ENCODE measurements around the gene UNC5B.

UNC5B gene

GRCh38 chr10:71212318-71213126 is at the start of gene UNC5B:
TSS of gene UNC5B (plus strand) at chr10:71212570. CDS start at chr10:71212986, 416 bp downstream.
- Mint-ChIP-seq H3K9me3 (no peaks in the 10 kb centered on the region), H3K4me3 (peak within 1 kb of the TSS; percentile 65), H3K27ac (no peak within 1 kb of the TSS), H3K36me3 (no peaks in the 10 kb centered on the region), H3K27me3 (peaks cover 27% of the 10 kb centered on the region), H3K4me1 (peaks cover 3% of the 10 kb centered on the region)
- ATAC-seq (ENCODE audit: low read depth) (peak; percentile 71), DNase-seq (ENCODE audit: low spot score in 2 of 2) (peak; percentile 9 to 29)

GRCh38 chr10:71173466-71173865 is 38.9 kb upstream of the UNC5B start:
- no peaks in the 10 kb centered on the region for H3K36me3 Mint-ChIP-seq

GRCh38 chr10:71176661-71177060 is 35.7 kb upstream of the UNC5B start:
- DNase-seq (ENCODE audit: low spot score in 2 of 2) = no peak
- Mint-ChIP-seq H3K27ac (no peak overlapping the region), H3K27me3 (peaks cover 4% of the 10 kb centered on the region), H3K4me1 (no peaks in the 10 kb centered on the region), H3K4me3 (no peak overlapping the region), H3K36me3 (no peaks in the 10 kb centered on the region), H3K9me3 (no peaks in the 10 kb centered on the region)
- ATAC-seq (ENCODE audit: low read depth) = no peak

More at GRCh38 chr10:71173466-71173865, 38.9 kb upstream of the UNC5B start:
- Mint-ChIP-seq H3K27ac (no peak overlapping the region), H3K4me1 (no peaks in the 10 kb centered on the region), H3K9me3 (no peaks in the 10 kb centered on the region), H3K4me3 (no peak overlapping the region), H3K27me3 (peaks cover 2% of the 10 kb centered on the region)
- DNase-seq (ENCODE audit: low spot score in 2 of 2) (no peak), ATAC-seq (ENCODE audit: low read depth) (no peak)

DNA sequence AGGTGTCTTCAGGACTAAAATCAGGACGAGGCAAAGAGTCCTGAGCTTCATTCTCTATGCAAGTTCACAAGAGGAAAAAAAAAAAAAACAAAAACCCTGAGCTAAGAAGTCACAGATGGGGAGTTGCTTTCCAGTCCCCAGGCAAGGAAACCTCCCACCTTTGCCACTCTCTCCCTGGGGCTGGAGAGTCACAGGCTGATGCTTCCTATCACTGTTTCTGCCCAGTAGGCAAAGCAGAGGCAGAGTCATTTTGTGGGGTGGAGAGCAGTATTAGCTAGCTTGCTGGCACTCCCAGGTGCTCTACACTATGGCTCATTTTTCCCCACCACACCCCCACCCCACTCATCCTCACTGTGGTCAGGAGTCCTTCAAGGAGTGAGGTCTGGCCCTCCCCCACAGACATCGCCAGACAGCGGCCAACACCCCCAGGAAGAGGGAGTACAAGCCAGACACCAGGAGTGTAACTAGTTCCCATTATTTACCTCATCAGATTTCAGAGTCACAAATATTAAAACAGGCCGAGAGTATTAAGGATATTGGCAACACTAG is 34.6 kb upstream of the UNC5B start:
- H3K4me1 Mint-ChIP-seq = no peaks in the 10 kb centered on the region
- no peak overlapping the region for H3K27ac Mint-ChIP-seq
- no peak for DNase-seq (ENCODE audit: low spot score in 2 of 2)
- H3K27me3 Mint-ChIP-seq = peaks cover 6% of the 10 kb centered on the region
- no peaks in the 10 kb centered on the region for H3K9me3 Mint-ChIP-seq
- H3K4me3 Mint-ChIP-seq = no peak overlapping the region
- no peaks in the 10 kb centered on the region for H3K36me3 Mint-ChIP-seq
- no peak for ATAC-seq (ENCODE audit: low read depth)

- Mint-ChIP-seq H3K27me3 (peaks cover 8% of the 10 kb centered on the region), H3K36me3 (no peaks in the 10 kb centered on the region), H3K27ac (no peak overlapping the region), H3K4me3 (no peak overlapping the region), H3K4me1 (no peaks in the 10 kb centered on the region), H3K9me3 (no peaks in the 10 kb centered on the region)
- DNase-seq (ENCODE audit: low spot score in 2 of 2) (no peak), ATAC-seq (ENCODE audit: low read depth) (no peak)
These were observed 33.5 kb upstream of the UNC5B start for GRCh38 chr10:71178880-71179279.

DNA sequence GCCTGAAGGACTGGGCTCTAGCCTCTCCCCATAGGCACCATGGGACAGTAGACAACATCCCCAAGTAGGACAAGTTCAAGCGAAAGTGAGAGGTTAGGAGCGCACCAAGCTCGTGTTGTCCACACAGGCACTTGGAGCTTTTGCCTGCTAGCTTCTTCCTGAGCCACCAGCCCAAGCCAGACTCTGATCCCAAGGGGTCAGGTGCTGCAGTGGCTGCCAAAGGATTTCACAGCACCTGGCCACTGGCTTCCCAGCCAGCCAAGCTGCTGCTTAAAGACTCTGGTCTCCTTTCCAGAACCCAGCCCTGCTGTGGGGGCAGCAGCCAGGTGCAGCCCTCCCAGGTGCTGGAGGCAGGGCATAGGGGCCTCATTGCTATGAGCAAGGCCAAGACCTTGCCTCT is 33.0 kb upstream of the UNC5B start:
- no peak for ATAC-seq (ENCODE audit: low read depth)
- Mint-ChIP-seq H3K27me3 (peaks cover 8% of the 10 kb centered on the region), H3K4me1 (no peaks in the 10 kb centered on the region), H3K4me3 (no peak overlapping the region), H3K9me3 (no peaks in the 10 kb centered on the region), H3K27ac (no peak overlapping the region), H3K36me3 (no peaks in the 10 kb centered on the region)
- no peak for DNase-seq (ENCODE audit: low spot score in 2 of 2)

DNA sequence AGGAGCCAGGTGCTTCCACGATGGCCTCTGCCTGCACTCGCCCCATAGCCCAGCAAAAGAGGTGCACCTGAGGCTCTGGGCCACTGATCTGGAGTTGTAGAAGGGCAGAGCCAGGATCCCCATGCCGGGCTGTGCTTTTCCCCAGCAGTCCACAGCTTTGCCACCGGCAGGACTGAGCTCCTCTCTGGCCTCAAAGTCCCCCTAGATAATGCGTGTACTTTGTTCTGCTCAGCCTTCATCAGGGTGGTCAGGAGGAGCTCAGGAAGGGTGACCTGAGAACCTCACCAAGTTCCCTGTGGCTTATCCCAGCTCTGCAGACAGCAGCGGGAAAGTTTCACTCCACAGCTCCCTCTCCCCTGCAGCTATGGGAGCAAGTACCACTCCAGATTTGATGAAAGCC is 27.9 kb upstream of the UNC5B start:
- DNase-seq (ENCODE audit: low spot score in 2 of 2) (no peak), ATAC-seq (ENCODE audit: low read depth) (no peak)
- Mint-ChIP-seq H3K27me3 (peaks cover 5% of the 10 kb centered on the region), H3K4me3 (no peak overlapping the region), H3K9me3 (no peaks in the 10 kb centered on the region), H3K4me1 (no peaks in the 10 kb centered on the region), H3K27ac (no peak overlapping the region), H3K36me3 (no peaks in the 10 kb centered on the region)

- H3K27ac Mint-ChIP-seq = no peak overlapping the region
- DNase-seq (ENCODE audit: low spot score in 2 of 2) (no peak), ATAC-seq (ENCODE audit: low read depth) (no peak)
- no peaks in the 10 kb centered on the region for H3K9me3 Mint-ChIP-seq
- H3K4me1 Mint-ChIP-seq = no peaks in the 10 kb centered on the region
- H3K27me3 Mint-ChIP-seq = peaks cover 5% of the 10 kb centered on the region
- H3K4me3 Mint-ChIP-seq = no peak overlapping the region
- no peaks in the 10 kb centered on the region for H3K36me3 Mint-ChIP-seq
These were observed 27.2 kb upstream of the UNC5B start for GRCh38 chr10:71185209-71185608.

- ATAC-seq (ENCODE audit: low read depth) (no peak), DNase-seq (ENCODE audit: low spot score in 2 of 2) (no peak)
- peaks cover 13% of the 10 kb centered on the region for H3K27me3 Mint-ChIP-seq
These were observed 25.2 kb upstream of the UNC5B start for GRCh38 chr10:71187197-71187596.

DNA sequence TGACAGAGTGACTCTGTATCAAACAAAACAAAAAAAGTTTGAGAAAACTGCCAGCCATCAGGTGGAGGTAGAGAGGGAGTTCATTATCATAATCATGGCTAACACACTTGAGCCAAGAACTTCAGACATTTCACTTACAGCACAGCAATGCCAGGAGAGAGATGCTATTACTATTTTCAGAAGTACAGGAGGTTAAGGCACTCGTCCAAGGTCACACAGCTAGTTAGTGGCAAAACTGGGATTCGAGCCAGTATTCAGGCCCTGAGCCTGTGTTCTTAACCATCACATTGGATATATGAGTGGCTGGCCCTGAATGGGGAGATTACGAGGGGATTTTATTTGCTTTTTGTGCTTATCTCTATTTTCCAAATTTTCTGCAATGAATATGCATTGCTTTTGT is 24.8 kb upstream of the UNC5B start:
- Mint-ChIP-seq H3K27me3 (peaks cover 13% of the 10 kb centered on the region), H3K36me3 (no peaks in the 10 kb centered on the region), H3K4me3 (no peak overlapping the region), H3K9me3 (no peaks in the 10 kb centered on the region), H3K27ac (no peak overlapping the region), H3K4me1 (no peaks in the 10 kb centered on the region)
- ATAC-seq (ENCODE audit: low read depth) (no peak), DNase-seq (ENCODE audit: low spot score in 2 of 2) (no peak)

More at GRCh38 chr10:71187197-71187596, 25.2 kb upstream of the UNC5B start:
- Mint-ChIP-seq H3K9me3 (no peaks in the 10 kb centered on the region), H3K4me3 (no peak overlapping the region), H3K36me3 (no peaks in the 10 kb centered on the region), H3K27ac (no peak overlapping the region), H3K4me1 (no peaks in the 10 kb centered on the region)

DNA sequence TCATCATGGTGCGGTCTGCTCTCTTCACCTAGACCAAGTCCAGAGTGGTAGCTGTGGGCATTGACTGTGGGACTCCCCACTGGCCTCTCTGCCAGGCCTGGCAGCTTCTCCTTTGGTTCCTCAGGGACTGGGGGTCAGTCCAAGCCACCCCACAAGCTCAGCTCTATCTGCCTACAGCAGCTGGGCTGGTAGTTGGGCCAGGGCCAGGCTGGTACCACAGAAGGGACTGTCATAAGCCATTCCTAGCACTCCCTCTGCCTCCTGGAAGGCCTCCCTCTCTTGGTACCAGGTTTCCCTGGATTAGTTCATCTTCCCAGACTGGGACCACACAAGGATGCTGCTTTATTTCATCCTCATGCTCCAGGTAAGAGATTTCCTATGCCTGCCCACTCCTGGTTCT is 24.2 kb upstream of the UNC5B start:
- Mint-ChIP-seq H3K4me1 (no peaks in the 10 kb centered on the region), H3K4me3 (no peak overlapping the region), H3K27ac (no peak overlapping the region), H3K9me3 (no peaks in the 10 kb centered on the region), H3K36me3 (no peaks in the 10 kb centered on the region), H3K27me3 (peaks cover 10% of the 10 kb centered on the region)
- DNase-seq (ENCODE audit: low spot score in 2 of 2) = no peak
- no peak for ATAC-seq (ENCODE audit: low read depth)

GRCh38 chr10:71191019-71191418 is 21.4 kb upstream of the UNC5B start:
- H3K27me3 Mint-ChIP-seq = peaks cover 10% of the 10 kb centered on the region
- no peaks in the 10 kb centered on the region for H3K9me3 Mint-ChIP-seq
- H3K27ac Mint-ChIP-seq = no peak overlapping the region
- H3K4me3 Mint-ChIP-seq = no peak overlapping the region
- ATAC-seq (ENCODE audit: low read depth) (no peak), DNase-seq (ENCODE audit: low spot score in 2 of 2) (no peak)
- H3K36me3 Mint-ChIP-seq = no peaks in the 10 kb centered on the region
- H3K4me1 Mint-ChIP-seq = no peaks in the 10 kb centered on the region

DNA sequence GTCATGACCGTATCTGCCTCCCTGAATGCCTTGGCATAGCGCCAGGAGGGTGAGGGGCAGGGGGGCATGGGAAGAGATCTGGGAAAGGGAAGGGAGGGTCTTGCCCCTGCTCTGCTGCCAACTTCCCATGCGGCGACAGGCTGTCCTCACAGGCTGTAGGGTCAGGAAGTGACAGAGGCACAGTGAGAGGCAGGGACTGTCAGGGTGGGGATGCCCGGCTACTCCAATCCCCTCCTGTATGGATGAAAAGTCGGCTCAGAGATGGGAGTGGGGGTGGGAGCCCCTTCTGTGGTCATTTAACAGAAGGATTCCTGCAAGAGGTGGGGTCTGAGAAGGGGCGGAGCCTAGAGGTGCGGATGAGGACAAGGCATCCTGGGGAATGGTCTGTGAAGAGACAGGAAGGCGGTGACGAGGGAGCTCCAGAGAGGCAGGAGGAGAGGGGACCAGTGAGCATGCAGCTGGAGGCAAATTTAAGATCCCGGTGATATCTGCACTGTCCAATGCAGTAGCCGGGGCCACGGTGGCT is 20.8 kb upstream of the UNC5B start:
- ATAC-seq (ENCODE audit: low read depth) = no peak
- no peak for DNase-seq (ENCODE audit: low spot score in 2 of 2)
- Mint-ChIP-seq H3K36me3 (no peaks in the 10 kb centered on the region), H3K4me3 (no peak overlapping the region), H3K27ac (no peak overlapping the region), H3K9me3 (peaks cover 1% of the 10 kb centered on the region), H3K27me3 (peaks cover 10% of the 10 kb centered on the region), H3K4me1 (no peaks in the 10 kb centered on the region)

- Mint-ChIP-seq H3K4me3 (no peak overlapping the region), H3K9me3 (peaks cover 8% of the 10 kb centered on the region), H3K36me3 (no peaks in the 10 kb centered on the region), H3K27me3 (peaks cover 10% of the 10 kb centered on the region), H3K27ac (no peak overlapping the region), H3K4me1 (no peaks in the 10 kb centered on the region)
- DNase-seq (ENCODE audit: low spot score in 2 of 2) (no peak), ATAC-seq (ENCODE audit: low read depth) (no peak)
These were observed 18.9 kb upstream of the UNC5B start for GRCh38 chr10:71193516-71193915.
